ENCODE data around the gene CARD19.
A peak's percentile ranks its signal among the peaks of the same experiment; 100 is the strongest.
"Not testable (repeated sequence)": the region's sequence is repeated elsewhere in the genome, so short reads cannot be mapped to it uniquely, and the experiment has no call there.

CARD19 gene

GRCh38 chr9:93133681-93134014, 37.6 kb downstream of the CARD19 start:
- DNase-seq (ENCODE audit: low read depth, low spot score): no peak

DNA sequence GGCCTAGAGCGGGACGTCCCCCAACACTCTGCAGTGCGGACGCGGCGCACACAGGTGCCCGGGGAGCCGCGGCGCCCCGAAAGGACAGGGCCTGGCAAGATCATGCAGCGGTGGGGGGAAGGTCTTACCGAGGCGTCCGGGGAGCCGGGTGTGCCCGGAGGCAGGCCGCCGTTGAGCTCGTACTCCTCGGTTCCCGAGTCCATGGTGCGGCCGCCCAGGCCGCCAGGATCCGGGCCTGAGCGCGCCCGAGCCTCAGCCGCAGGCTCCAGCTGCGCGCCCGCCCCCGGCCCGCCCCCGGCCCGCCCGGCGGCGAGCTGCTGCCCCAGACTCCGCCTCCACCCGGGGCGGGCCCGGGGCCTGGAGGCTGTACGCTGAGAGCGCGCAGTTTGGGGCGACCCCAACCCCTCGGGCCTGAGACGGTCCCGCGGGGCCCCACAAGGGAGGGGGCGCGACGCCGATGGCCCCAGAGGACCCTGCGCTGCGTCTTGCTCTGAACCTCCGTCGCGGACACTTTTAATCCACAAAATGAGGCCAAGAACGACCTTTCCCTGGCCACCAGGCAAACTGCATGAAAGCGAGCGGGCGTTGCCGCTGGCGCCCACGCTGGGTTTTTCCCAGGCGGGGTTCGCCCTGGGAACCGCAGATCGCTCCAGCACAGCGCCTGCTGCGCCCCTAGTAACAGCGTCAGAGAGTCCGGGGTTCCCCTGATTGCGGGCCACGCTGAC, 38.2 kb downstream of the CARD19 start, which contains the start of gene NINJ1:
TSS of gene NINJ1 (minus strand) at position 237 of the 725 bp plus-strand sequence. CDS start at position 203, 34 bp downstream.
- DNase-seq (ENCODE audit: low read depth, low spot score): peak; percentile 60

DNA sequence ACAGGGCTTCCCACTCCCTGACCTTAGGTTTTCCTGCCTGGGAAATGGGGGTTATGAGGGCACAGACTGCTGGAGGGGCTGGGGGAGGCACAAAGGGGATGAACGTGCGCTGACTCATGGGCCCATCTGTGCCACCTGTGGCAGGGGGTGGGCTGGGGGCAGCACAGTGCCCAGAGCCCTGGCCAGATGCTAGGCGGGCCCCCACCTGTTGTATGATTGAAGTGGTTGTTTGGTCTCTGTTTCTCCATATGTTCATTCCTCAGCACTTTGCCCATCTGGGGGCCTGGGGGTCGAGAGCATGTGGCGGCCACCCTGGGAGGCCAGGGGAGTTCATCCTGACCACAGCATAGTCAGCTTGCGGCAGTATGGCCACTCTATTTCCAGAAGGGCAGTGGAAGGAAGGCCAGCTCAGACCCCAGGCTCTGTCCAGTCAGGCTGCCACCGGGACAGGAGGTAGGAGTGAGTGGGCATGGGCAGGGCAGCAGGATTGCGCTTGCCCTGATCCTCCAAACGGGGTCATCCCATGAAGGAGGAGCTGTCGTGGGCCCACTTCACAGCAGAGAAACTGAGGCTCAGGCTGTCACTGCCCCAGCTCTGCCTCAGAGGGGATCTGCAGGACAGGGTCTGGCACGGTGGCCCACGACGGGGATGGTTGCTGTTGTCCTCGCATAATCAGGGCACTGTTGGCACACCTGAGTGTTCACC, 38.9 kb downstream of the CARD19 start:
- DNase-seq (ENCODE audit: low read depth, low spot score): no peak

DNA sequence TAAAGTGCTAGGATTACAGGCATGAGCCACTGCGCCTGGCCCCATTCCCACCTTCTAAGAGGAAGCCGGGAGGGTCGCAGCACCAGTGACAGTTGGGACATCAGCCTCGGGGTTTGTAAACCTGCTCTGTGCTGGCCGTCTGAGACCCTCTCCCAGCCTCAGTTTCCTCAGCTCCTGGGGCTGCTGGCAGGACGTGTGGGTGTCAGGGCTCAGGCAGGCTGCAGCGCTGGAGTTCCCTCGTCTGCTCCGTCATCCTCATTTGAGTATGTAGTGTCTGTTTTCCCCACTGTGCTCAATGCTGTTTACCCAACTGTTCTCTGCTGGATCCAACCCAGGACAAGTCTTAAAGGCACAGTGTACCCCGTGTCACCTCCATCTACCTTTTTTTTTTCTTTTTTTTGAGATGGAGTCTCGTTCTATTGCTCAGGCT, 40.0 kb downstream of the CARD19 start:
- no peak for DNase-seq (ENCODE audit: low read depth, low spot score)

DNA sequence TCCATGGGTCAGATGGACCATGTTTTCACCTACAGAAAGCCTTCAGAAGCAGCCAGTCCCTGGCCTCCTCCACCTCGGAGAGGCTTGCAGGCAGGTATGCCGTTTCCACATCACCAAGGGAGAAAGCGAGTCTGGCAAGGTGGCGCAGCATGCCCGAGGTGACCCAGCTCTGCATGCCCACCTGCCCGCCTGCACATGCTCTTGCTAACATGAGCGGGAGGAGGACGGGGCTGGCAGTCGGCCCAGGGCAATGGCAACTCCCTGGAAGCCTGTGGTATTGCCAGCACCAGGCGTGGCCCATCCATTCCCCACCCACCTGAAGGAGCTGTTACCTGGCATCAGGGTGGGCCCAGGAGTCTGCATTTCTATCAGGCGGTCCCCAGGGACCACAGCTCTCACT, 41.3 kb downstream of the CARD19 start:
- DNase-seq (ENCODE audit: low read depth, low spot score): no peak

- DNase-seq (ENCODE audit: low read depth, low spot score): no peak
Observed at GRCh38 chr9:93138171-93138764, 42.3 kb downstream of the CARD19 start.

- no peak for DNase-seq (ENCODE audit: low read depth, low spot score)
Observed at GRCh38 chr9:93139365-93140182, 43.6 kb downstream of the CARD19 start.

- DNase-seq (ENCODE audit: low read depth, low spot score): no peak
Observed at GRCh38 chr9:93141771-93142483, 45.9 kb downstream of the CARD19 start.

GRCh38 chr9:93143830-93144530, 48.0 kb downstream of the CARD19 start:
- no peak for DNase-seq (ENCODE audit: low read depth, low spot score)

- not testable (repeated sequence) for DNase-seq (ENCODE audit: low read depth, low spot score)
Observed at GRCh38 chr9:93146696-93147095, 50.7 kb downstream of the CARD19 start.

DNA sequence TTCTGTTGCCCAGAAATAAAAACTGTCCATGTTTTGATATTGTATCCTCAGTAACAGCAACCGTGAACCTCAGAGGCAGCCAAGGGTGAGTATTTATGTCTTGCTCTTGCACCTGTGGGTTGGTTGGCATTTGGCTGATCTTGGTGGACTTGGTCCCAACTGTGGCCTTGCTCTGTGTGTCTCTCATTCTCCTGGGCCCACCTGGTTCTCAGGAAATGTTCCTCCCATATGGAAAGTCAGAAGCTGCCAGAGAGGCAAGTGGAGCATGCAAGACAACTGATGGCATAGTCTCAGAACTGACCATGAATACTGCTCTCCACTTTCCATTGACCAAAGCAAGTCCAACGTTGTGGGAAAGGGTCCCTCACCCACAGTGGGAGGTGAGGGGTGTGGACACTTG, 51.6 kb downstream of the CARD19 start:
- DNase-seq (ENCODE audit: low read depth, low spot score): no peak

DNA sequence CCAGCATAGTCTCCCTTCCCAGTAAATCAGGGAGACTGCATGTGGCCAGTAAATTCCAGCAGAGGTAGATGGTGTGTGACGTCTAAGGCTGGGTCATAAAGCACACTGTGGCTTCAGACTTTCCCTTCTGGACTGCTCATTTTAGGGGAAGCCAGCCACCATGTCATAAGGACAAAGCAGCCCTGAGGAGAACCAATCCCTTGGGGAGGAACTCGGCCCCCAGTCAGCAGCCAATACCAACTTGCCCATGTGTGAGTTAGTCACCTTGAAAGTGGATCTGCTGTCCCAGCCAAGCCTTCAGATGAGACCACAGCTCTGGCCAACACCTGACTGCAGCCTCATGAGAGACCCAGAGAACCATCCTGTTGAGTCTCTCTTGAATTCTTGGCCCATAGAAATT, 52.7 kb downstream of the CARD19 start:
- DNase-seq (ENCODE audit: low read depth, low spot score): no peak

- no peak for DNase-seq (ENCODE audit: low read depth, low spot score)
Observed at GRCh38 chr9:93149361-93149760, 53.3 kb downstream of the CARD19 start.

DNA sequence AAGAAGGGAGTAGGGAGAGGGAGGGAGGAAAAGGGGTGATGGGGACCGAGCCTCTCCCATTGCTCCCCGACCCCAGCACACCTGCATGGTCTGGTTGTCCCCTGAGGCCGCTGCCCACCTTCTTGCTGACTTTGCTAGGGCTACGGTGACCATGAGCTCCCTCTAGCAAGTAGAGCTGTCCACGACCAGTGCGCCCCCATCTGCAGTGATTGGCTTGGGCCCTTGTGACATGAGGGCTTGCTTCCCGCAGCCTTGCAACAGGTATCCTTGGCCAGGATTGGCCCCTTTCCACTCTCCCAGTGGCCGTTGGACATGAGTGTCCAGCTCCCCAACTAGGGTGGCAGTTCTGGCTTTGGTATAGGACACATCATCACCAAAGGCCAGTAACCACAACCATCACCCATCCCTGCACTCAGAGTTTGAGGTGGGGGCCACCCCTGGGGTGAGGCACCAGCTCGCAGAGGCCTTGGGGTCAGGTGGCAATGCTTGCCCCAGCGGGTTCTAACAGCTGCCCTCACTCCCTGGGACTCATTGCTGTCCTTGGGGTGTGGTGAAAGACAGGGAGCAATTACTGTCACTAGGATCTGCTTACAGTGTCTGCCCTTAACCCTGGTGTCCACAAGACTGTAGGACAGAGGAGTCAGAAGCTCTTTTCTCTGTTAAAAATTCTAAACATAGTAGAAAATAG, 55.2 kb downstream of the CARD19 start:
- no peak for DNase-seq (ENCODE audit: low read depth, low spot score)

GRCh38 chr9:93154293-93154903, 58.4 kb downstream of the CARD19 start:
- no peak for DNase-seq (ENCODE audit: low read depth, low spot score)

GRCh38 chr9:93155716-93156474, 59.9 kb downstream of the CARD19 start:
- no peak for DNase-seq (ENCODE audit: low read depth, low spot score)

DNA sequence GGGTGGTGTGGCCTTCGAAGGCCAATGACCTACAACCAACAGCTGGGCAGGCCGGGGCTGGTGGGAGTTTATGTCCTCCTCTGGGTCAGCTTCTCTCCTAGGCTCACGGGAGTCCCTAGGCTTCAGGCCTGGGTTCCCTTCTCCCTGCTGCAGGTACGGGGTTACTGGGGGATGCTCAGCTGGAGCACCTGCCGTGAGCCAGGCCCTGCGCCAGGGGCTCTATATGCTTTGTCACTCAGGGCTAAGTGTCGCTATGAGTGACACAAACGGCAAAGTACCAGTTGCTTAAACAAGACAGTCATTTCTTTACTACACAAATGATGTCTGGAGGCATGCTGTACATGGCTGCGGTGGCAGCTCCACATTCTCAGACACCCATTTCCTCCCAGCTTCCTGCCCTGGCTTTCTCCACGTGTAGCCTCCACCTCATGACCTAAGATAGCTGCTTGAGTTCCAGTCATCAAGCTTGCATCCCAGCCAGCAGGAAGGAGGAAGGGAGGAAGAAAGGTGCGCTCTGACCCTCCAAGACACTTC, 60.5 kb downstream of the CARD19 start:
- DNase-seq (ENCODE audit: low read depth, low spot score): no peak

- peak; percentile 35 for DNase-seq (ENCODE audit: low read depth, low spot score)
Observed at GRCh38 chr9:93159601-93160471, 63.8 kb downstream of the CARD19 start.

Data from activated CD4-positive, CD25-positive, alpha-beta regulatory T cell treated with anti-CD3 and anti-CD28 coated beads, Interleukin-2, amount 50 U/mL, for 16 hours (primary cell).